Activated naive CD4-positive, alpha-beta T cell treated with anti-CD3 and anti-CD28 coated beads, Interleukin-2, amount 10 ng/mL, durations not matched to agents 7 days and 5 days (primary cell): ENCODE measurements around the gene TEC.

Experiments
- CTCF ChIA-PET: fragments of 350-600 bp; sonication (Branson Sonifier 250); formaldehyde crosslinking; loops from one replicate; lab custom pipeline; 2021; ENCODE audit warnings: antibody characterized with exemption; lab: Charles Lee
- DNase-seq: peaks from one replicate; pipeline ENCODE4 v3.0.0-alpha.2; 2020
- H3K27ac Mint-ChIP-seq: one replicate; pipeline ENCODE4 v1.8.0; 2021; ENCODE audit warnings: mild to moderate bottlenecking, moderate library complexity, mixed read lengths
- H3K27me3 Mint-ChIP-seq: one replicate; pipeline ENCODE4 v1.8.0; 2021; ENCODE audit warnings: mild to moderate bottlenecking, mixed read lengths
- H3K36me3 Mint-ChIP-seq: one replicate; pipeline ENCODE4 v1.8.0; 2021; ENCODE audit warnings: mixed read lengths
- H3K4me1 Mint-ChIP-seq: one replicate; pipeline ENCODE4 v1.8.0; 2021; ENCODE audit warnings: mixed read lengths
- H3K4me3 Mint-ChIP-seq: one replicate; pipeline ENCODE4 v1.8.0; 2021; ENCODE audit warnings: mild to moderate bottlenecking, moderate library complexity, mixed read lengths
- H3K9me3 Mint-ChIP-seq: one replicate; pipeline ENCODE4 v1.8.0; 2021; ENCODE audit warnings: mixed read lengths

Gene TEC

DNA sequence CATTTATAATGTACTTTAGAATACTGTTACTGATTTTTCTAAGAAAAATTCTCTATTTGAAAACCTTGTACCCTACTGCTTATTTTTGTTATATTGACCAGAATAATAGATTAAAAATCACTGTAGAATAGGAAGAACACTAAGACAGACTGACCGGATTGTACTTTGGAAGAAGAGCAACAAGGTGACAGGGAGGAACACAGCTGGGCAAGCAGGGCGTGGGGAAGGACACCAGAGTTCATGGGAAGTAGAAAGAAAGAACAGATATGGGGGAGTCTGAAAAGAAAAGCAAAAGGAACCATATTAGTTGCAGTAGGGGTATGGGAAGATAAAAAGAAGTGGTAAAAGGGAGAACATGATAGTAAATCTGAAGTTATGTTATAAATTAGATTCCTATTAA, 174.2 kb downstream of the TEC start:
- CTCF ChIA-PET = interaction anchor here (0.6 to 4.4 kb wide), 3 partner anchors 8 to 62 kb away, joined by 3 to 16 read pairs (median 4); no protein-coding TSS in a partner anchor
- H3K27ac Mint-ChIP-seq = no peak overlapping the region
- peaks cover 9% of the 10 kb centered on the region for H3K4me1 Mint-ChIP-seq
- no peaks in the 10 kb centered on the region for H3K27me3 Mint-ChIP-seq
- H3K4me3 Mint-ChIP-seq = no peak overlapping the region
- no peaks in the 10 kb centered on the region for H3K9me3 Mint-ChIP-seq
- DNase-seq = no peak
- peaks cover 33% of the 10 kb centered on the region for H3K36me3 Mint-ChIP-seq

DNA sequence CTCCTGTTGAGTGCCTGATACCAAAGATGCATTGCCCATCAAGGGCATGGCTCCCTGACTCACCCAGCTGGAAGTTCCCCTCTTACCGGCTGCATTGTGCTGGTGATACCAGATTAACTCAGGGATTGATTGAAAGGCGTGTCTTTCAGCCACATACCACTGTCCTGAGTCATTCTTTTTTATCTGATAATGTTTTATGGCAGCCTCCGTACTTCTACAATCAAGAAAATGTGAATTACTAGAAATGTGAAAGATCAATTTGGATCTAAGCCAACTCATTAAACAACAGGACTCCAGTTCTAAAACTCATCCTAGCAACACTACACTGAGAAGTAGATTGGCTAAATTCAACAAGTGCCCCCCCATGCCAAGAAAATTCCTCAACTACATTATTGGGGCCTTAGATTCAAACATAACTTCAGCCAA, 175.6 kb downstream of the TEC start:
- DNase-seq = no peak
- no peaks in the 10 kb centered on the region for H3K4me1 Mint-ChIP-seq
- H3K4me3 Mint-ChIP-seq = no peak overlapping the region
- no peaks in the 10 kb centered on the region for H3K9me3 Mint-ChIP-seq
- no peak overlapping the region for H3K27ac Mint-ChIP-seq
- CTCF ChIA-PET = interaction anchor here (4.4 kb wide), 1 partner anchor 15 kb away, joined by 16 read pairs; no protein-coding TSS in a partner anchor
- no peaks in the 10 kb centered on the region for H3K27me3 Mint-ChIP-seq
- H3K36me3 Mint-ChIP-seq = peaks cover 29% of the 10 kb centered on the region

DNA sequence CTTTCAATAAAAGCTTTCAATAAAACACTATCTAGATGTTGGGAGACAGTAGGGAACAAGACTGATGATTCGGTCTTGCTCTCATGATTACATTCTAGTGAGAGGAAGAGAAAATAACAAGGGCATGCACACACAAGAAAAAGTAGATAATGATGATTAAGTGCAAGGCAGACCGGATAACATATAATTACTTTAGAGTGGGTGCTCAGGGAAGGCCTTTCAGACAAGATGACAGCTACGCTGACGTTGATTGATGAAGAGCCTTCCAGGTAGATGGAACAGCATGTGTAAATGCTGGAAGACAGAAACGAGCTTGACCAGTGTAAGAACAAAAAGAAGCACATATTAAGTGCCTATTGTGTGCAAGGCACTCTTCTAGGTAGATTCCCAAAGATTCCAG, 179.0 kb downstream of the TEC start:
- no peak for DNase-seq
- H3K27ac Mint-ChIP-seq = no peak overlapping the region
- peaks cover 36% of the 10 kb centered on the region for H3K36me3 Mint-ChIP-seq
- H3K4me3 Mint-ChIP-seq = no peak overlapping the region
- no peaks in the 10 kb centered on the region for H3K9me3 Mint-ChIP-seq
- CTCF ChIA-PET = interaction anchor here (1.0 to 1.4 kb wide), 6 partner anchors 49 to 251 kb away, joined by 3 to 11 read pairs (median 3); no protein-coding TSS in a partner anchor
- H3K27me3 Mint-ChIP-seq = no peaks in the 10 kb centered on the region
- H3K4me1 Mint-ChIP-seq = no peaks in the 10 kb centered on the region

DNA sequence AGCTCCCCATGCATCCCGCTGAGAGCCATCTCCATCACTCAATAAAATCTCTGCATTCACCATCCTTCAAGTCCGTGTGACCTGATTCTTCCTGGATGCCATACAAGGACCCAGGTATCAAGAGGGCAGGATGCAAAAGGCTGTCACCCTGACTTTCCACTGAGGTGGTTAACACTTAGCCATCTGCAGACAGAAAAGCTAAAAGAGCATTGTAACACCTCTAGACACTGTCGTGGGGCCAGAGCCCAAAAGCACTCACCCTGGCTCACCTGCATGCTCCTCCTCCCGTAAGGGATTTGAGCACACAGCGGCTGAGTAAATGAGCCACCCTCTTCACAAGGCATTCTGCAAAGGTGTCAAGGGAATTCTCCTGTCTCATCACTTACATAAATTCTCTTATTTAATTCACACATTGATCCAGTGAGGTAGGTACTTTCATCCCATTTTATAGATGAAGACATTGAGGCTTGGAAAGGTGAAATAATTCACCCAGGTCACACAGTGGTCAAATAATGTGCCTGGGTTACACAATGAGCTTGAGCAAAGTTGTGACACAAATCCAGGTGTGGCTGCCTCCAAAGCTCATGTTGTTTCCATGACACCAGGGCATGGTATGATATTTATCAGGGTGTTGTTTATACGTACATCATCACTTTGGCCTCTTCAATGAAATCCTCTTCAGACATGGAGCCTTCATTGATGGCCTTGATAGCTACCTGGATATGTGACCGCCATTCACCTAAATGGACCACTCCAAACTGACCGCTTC, 183.6 kb downstream of the TEC start:
- Mint-ChIP-seq H3K4me1 (no peaks in the 10 kb centered on the region), H3K4me3 (no peak overlapping the region), H3K27ac (no peak overlapping the region), H3K27me3 (no peaks in the 10 kb centered on the region), H3K36me3 (peaks cover 66% of the 10 kb centered on the region), H3K9me3 (no peaks in the 10 kb centered on the region)
- CTCF ChIA-PET = interaction anchor here (1.4 to 3.3 kb wide), 7 partner anchors 24 to 246 kb away, joined by 3 to 34 read pairs (median 6); no protein-coding TSS in a partner anchor
- DNase-seq = no peak
